NCI-H82 treated with DMSO at 0.1 percent for 48 hours (cell line): ENCODE data around the gene MAVS.

Experiments
- DNase-seq: peaks from one replicate; lab custom pipeline; 2025; ENCODE audit not compliant: unreplicated experiment; lab: John Stamatoyannopoulos, UW

The MAVS gene

DNA sequence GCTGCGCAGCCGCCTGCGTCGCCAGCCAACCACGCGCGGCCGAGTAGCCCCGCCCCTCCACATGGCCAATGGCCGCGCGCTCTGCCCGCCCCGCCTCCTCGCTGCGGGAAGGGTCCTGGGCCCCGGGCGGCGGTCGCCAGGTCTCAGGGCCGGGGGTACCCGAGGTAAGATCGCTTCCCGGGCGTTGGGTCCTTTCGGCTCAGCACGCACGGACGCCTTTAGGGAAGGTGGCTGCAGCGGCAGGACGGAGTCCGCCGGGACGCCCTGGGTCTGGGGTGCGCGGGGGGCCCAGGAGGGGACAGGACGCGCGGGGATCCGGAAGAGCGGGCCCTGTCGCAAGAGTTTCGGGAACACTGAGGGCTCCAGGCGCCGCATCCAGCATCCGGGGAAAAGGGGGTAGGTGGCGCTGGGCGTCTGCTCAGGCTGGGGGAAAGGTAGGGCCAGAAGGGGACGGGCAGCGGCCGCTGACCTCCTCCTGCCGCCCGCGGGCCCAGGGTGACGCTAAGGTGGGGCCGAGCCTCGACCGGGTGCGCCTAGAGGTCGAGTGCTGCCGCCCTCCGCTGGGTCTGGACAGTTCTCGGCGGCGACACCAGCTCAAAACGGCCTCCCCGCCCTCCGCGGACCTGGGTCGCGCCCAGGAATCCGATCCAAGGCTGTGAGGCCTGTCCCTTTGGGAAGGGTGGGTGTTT, at the start of gene MAVS:
Gene MAVS (plus strand): TSS at position 95 of the 689 bp plus-strand sequence. CDS start 7,791 bp downstream, outside the sequence.
- peak; percentile 64 for DNase-seq

- DNase-seq = no peak
Measured at GRCh38 chr20:3797226-3797545, 49.4 kb upstream of the MAVS start.

- no peak for DNase-seq
Measured at GRCh38 chr20:3797592-3798372, 48.9 kb upstream of the MAVS start.

DNA sequence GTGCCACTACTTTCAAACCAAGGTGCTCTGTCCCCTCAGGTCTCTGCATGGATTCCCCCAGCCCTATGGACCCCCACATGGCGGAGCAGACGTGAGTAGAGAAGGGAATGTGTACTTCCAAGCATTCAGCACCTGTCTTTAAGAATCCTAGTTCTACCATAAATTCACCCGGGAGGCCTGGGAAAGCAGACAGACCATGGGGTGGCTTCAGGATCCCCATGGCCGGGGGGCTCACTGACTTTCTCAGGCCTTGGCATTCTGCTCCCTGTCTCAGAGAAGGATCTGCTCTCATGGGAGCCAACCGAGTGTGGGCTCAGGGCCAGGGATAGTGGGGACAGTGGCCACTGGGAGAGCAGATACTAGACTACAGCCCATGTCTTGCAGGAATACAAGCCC, 48.3 kb upstream of the MAVS start:
- no peak for DNase-seq

DNA sequence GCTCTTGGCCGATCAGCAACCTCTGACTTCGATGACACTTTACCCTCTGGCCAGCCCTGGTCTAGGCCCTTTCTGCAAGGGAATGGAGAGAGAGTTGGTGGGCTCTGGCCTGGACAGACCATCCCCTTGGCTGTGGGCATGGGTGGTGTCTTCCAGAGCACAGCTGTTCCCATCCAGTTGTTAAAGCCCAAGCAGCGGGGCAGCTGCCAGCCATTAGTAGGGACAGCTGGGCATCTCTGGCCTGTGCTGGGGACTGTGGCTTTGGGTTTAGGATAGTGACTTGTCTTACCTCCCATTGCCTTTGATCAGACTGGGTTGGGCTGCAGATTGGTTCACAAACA, 47.8 kb upstream of the MAVS start:
- DNase-seq = no peak

- DNase-seq = no peak
Measured at GRCh38 chr20:3800256-3800877, 46.3 kb upstream of the MAVS start.

GRCh38 chr20:3800878-3801260, 45.8 kb upstream of the MAVS start:
- DNase-seq = no peak

DNA sequence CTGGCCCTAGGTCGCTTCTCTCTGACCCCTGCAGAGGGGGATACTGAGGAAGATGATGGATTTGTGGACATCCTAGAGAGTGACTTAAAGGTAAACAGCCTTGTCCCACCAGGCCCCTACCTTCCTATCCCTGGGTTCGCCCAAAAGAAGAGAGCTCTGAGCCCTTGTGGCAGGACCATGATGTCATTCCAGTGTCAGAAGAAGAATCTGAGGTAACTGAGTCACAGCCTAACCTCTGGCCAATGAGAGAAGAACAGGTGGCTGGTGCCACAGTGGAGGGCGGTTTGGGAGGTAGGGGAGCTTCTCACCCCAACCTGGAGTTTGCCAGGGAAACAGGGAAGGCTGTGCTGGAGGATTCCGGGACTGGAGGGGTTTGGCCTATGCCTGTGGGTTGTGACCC, 45.3 kb upstream of the MAVS start:
- no peak for DNase-seq

- DNase-seq = no peak
Measured at GRCh38 chr20:3801846-3802245, 44.8 kb upstream of the MAVS start.

GRCh38 chr20:3802524-3803239, 44.0 kb upstream of the MAVS start:
- no peak for DNase-seq

DNA sequence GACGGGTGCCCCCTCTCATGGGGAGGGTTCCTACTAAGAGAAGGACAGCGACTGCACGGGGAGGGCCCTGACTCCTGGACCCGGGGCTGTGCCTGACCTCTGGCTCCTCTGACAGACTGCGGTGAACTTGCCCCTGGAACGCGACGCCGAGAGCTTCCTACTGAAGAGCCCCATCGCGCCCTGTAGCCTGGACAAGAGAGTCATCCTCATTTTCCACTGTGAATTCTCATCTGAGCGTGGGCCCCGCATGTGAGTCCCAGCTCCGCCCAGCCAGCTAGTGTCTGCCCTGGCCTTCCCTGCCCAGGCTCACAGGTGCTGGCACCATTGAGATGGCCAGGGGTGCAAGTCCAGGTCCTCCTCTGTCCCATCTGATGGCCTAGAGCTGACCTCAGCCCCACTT, 43.3 kb upstream of the MAVS start:
- DNase-seq = no peak

DNA sequence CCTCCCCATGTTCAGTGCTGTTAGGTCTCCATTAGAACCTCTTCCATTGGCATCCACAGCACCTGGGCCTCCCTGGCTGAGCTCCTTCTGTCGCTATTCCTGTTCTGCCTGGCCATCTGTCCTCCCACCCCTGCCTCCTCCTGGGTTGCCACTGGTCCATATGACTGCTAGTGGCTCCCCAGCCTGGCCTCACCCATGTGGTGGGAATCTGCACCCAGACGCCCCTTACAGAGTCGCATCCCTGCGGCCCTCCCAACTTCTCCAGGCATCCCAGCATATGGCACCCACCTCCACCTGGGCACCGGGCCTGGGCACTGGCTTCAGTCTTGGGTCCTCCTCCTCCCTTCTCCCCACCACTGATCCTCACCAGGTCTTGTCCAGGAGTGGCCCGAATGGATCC, 42.8 kb upstream of the MAVS start:
- DNase-seq = no peak

DNA sequence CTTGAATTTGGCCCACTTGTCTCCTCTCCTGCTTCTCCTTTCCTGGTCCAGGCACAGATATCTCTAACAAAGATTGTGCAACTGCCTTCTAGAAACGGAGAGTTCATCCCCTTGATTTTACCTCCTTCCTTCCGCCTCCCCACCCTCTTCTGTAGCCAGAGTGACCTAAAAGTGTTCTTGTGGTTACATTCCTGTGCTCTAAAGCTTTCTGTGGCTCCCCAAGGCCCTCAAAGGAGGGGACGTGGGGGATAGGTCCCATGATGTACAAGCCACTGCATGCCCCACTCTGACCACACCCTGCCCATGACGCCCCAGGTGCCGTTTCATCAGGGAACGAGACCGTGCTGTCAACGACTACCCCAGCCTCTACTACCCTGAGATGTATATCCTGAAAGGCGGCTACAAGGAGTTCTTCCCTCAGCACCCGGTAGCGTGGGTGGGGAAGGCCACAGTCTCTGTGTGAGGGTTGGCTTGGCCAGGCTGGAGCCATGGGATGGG, 42.3 kb upstream of the MAVS start:
- no peak for DNase-seq

GRCh38 chr20:3804781-3805180, 41.9 kb upstream of the MAVS start:
- no peak for DNase-seq

DNA sequence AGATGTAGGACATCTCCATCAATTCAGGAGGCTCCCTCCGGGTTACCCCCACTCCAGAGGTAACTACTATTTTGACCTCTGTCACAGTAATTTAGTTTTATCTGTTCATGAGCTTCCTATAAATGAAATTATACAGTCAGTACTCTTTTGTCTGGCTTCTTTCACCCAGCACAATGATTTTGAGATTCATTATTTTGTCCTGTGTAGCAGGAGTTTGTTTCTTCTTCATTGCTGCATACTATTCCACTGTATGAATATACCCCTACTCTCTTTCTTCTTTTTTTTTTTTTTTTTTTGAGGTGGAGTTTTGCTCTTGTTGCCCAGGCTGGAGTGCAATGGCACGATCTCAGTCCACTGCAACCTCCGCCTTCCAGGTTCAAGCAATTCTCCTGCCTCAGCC, 38.1 kb upstream of the MAVS start:
- DNase-seq = no peak

DNA sequence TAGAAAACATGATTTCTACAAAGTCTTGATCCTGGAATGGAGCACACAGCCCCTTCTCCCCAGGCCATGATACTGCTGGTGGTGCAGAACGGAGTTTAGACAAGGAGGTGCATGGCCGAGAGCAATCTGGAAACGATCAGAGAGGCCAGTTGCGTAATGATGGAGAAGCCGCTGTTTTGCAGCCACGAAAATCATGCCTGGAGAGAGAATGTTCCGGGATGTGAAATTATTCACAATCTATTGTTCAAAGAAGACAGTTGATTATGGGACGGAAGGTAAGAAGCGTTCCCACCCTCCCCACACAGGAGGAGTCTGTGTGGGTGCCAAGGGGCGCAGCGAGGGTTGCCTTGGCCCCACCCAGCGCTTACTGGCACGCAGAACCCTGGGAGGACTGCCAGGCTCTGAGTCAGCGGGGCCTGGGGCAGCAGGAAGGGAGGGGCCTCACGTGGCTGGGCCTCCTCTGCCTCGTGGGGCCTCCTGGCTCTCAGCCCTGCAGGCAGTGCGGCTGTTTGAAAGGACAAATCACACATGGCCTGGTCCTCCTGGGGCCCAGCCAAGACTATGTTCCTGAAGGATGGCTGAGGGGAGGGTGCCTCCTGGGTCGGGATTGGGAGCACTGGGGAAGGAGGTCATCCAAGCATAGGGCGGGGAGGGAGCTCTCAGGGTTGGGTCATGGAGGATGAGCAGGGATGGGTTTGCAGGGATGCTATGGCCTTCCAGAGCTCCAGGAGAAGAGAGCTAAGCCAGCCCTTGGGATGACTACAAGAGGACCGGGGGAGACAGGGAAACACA, 35.0 kb upstream of the MAVS start:
- DNase-seq = no peak

DNA sequence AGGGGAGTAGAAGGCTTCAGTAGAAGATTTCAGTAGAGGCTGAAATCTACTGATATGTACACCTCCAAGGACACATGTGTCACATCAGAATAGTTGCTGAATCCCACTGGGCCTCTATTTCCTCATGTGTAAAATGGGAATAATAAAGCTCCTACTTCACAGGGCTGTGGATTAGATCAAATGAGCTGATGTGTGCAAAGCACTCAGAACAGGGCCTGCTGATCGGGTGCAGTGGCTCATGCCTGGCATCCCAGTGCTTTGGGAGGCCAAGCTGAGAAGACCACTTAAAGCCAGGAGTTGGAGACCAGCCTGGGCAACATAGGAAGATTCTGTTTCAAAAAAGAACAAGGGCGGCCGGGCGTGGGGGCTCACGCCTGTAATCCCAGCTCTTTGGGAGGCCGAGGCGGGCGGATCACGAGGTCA, 34.4 kb upstream of the MAVS start:
- DNase-seq = no peak

- no peak for DNase-seq
Measured at GRCh38 chr20:3812975-3813847, 33.4 kb upstream of the MAVS start.

DNA sequence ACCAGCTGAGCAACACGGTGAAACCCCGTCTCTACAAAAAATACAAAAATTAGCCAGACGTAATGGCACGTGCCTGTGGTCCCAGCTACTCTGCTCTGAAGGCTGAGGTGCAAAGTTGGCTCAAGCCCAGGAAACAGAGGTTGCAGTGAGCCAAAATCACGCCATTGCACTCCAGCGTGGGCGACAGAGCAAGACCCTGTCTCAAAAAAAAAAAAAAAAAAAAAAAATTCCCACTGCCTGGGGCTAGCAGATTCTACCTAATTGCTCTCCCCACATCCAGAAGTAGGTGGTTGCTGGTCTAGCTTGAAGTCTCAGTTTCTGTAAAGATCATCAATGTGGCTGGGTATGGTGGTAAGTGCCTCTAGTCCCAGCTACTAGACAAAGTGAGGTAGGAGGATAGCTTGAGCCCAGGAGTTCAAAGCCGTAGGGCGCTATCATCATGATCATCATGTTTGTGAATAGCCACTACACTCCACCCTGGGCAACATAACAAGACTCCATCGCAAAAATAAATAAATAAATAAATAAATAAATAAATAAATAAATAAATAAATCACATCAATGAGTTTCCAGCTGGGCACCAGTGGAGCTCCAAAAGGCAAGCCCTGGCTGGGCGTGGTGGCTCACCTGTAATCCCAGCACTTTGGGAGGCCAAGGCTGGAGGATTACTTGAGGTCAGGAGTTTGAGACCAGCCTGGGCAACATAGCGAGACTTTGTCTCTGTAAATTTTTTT, 32.6 kb upstream of the MAVS start:
- DNase-seq = no peak
